VCaP (cell line): Measurements from ENCODE around the gene PHF21A.

ENCODE experiments used
- H3K27ac ChIP-seq: fragments of 450-650 bp; 2 replicates; pipeline ENCODE4 v1.5.1; 2017
- CTCF ChIP-seq: fragments of 450-650 bp; conservative IDR thresholded peaks from 2 replicates; pipeline ENCODE4 v1.5.1; 2017; ENCODE audit warnings: mild to moderate bottlenecking, moderate library complexity

Gene PHF21A

GRCh38 chr11:46149342-46149741 lies 28.1 kb upstream of the PHF21A start:
- no peak overlapping the region for H3K27ac ChIP-seq
- TF ChIP-seq CTCF = no peak

DNA sequence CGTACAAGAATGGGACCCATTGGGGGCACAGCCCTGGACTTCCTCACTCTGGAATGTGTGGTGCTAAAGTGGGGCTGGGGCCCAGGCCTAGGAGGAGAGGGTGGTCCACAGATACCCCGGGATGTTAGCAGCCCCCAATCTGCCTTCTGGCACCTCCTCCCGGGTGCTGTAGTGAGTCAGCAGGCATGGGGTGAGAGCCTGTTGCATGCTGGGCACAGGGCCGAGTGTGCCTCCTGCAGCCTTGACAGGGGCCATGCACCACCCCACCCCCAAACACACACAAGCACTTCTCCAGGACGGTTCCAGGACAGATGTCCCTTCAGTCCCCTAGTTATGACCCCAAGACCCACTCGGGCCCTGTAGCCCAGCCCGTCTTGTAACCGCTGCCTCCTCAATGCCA lies 23.5 kb upstream of the PHF21A start:
- no peak for TF ChIP-seq CTCF
- no peak overlapping the region for H3K27ac ChIP-seq

GRCh38 chr11:46143049-46143806 lies 22.0 kb upstream of the PHF21A start:
- H3K27ac ChIP-seq = no peak overlapping the region
- no peak for TF ChIP-seq CTCF

DNA sequence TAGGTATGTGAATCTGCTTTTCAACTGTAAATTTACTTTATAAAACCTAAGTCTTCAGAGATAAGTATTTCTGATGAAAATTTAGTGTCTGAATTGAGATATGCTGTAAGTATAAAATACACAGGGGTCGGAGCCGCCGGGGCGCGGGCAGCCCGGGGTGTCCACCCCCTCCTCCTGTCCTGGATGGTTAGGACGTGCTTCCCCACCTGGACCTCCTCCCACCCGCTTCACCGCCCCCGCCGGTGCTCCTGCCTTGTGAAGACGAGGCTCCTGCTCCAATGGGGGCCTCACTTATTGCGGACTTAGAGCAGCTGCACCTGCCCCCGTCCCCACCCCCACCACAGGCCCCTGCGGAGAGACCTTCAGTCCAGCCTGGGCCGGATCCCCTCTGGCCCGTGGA lies 21.3 kb upstream of the PHF21A start:
- H3K27ac ChIP-seq = no peak overlapping the region
- TF ChIP-seq CTCF = no peak

- H3K27ac ChIP-seq = no peak overlapping the region
- no peak for TF ChIP-seq CTCF
Measured at GRCh38 chr11:46141597-46141996, 20.3 kb upstream of the PHF21A start.

DNA sequence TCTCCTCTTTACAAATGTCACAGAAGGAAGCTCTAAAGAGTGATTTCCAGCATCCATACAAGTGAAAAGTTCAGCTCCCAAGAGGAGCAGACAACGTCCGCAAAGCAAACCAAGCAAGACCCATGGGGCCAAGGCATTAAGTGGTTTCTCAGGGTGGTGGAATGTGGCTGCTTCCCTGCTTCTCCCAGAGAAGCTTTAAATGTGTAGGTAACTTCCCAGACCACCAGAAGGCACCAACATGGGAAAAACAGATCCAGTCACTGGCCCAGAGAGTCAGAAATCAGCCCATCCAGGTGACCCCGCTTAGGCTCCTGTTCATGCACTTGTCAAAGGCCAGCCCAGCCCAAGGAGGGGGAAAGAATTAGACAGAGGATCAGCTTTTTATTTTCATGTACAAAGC lies 13.3 kb upstream of the PHF21A start:
- H3K27ac ChIP-seq = no peak overlapping the region
- TF ChIP-seq CTCF = no peak

DNA sequence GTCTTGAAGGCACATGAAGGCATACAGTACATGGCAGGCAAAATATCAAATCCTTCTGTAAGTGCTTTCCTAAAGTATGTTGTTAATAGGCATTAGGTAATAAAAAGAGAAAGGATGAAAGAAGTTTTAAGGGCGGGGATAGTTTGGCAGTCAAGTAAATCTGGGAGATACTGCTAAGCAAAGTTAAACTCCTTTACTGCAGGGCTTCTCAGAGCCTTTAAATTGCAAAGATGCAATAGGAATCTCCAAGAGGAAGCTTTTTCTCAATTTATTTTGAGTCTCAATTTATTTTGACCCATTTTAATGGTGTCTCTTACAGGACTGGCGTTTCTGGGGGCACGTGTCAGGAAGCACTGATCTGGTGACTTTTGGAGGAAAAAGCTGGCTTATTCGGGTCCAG lies 12.8 kb upstream of the PHF21A start:
- no peak overlapping the region for H3K27ac ChIP-seq
- TF ChIP-seq CTCF = no peak
